Parathyroid adenoma (tissue), 2 donors: ENCODE results near the gene PML.

Experiments
- H2AFZ ChIP-seq: fragments of 300-600 bp; sonication (generic); one replicate; pipeline ENCODE4 v1.7.0; 2017; ENCODE audit warnings: antibody characterized with exemption, mild to moderate bottlenecking
- H3K27ac ChIP-seq: fragments of 300-600 bp; sonication (generic); one replicate; pipeline ENCODE4 v1.7.0; 2017
- H3K27me3 ChIP-seq: fragments of 300-600 bp; sonication (generic); one replicate; pipeline ENCODE4 v1.7.0; 2017; ENCODE audit warnings: low read length; ENCODE audit not compliant: control insufficient read depth, insufficient read depth
- H3K36me3 ChIP-seq: fragments of 300-600 bp; sonication (generic); one replicate; pipeline ENCODE4 v1.7.0; 2017; ENCODE audit warnings: low read length; ENCODE audit not compliant: control insufficient read depth, insufficient read depth
- H3K4me1 ChIP-seq: fragments of 300-600 bp; sonication (generic); one replicate; pipeline ENCODE4 v1.7.0; 2017; ENCODE audit warnings: control low read depth
- H3K4me2 ChIP-seq: fragments of 300-600 bp; sonication (generic); one replicate; pipeline ENCODE4 v1.7.0; 2017; ENCODE audit warnings: low read length
- H3K4me3 ChIP-seq: fragments of 300-600 bp; sonication (generic); one replicate; pipeline ENCODE4 v1.7.0; 2017; ENCODE audit warnings: low read depth, low read length
- H3K79me2 ChIP-seq: fragments of 300-600 bp; sonication (generic); one replicate; pipeline ENCODE4 v1.7.0; 2017; ENCODE audit warnings: control low read depth
- H3K9ac ChIP-seq: fragments of 300-600 bp; sonication (generic); one replicate; pipeline ENCODE4 v1.7.0; 2017; ENCODE audit warnings: mild to moderate bottlenecking
- H3K9me3 ChIP-seq: fragments of 300-600 bp; sonication (generic); one replicate; pipeline ENCODE4 v1.7.0; 2017; ENCODE audit warnings: low read length; ENCODE audit not compliant: control insufficient read depth
- TF ChIP-seq, protein P1 (sequence below): fragments of 300-600 bp; sonication (generic); IDR thresholded peaks from one replicate; pipeline ENCODE4 v1.7.0; 2017; ENCODE audit warnings: antibody characterized with exemption, mild to moderate bottlenecking
- donor health status: primary hyperparathyroidism.

PML gene

GRCh38 chr15:73947651-73948050 lies 46.9 kb upstream of the PML start:
- Histone ChIP-seq H3K9ac (no peak overlapping the region), H3K27ac (no peak overlapping the region), H2AFZ (no peak overlapping the region), H3K9me3 (no peaks in the 10 kb centered on the region), H3K36me3 (no peaks in the 10 kb centered on the region), H3K79me2 (no peaks in the 10 kb centered on the region), H3K4me2 (no peak overlapping the region), H3K4me1 (no peaks in the 10 kb centered on the region), H3K27me3 (no peaks in the 10 kb centered on the region), H3K4me3 (no peak overlapping the region)
- TF ChIP-seq, protein P1, sequence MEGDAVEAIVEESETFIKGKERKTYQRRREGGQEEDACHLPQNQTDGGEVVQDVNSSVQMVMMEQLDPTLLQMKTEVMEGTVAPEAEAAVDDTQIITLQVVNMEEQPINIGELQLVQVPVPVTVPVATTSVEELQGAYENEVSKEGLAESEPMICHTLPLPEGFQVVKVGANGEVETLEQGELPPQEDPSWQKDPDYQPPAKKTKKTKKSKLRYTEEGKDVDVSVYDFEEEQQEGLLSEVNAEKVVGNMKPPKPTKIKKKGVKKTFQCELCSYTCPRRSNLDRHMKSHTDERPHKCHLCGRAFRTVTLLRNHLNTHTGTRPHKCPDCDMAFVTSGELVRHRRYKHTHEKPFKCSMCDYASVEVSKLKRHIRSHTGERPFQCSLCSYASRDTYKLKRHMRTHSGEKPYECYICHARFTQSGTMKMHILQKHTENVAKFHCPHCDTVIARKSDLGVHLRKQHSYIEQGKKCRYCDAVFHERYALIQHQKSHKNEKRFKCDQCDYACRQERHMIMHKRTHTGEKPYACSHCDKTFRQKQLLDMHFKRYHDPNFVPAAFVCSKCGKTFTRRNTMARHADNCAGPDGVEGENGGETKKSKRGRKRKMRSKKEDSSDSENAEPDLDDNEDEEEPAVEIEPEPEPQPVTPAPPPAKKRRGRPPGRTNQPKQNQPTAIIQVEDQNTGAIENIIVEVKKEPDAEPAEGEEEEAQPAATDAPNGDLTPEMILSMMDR, result no peak

GRCh38 chr15:73948396-73948795 lies 46.1 kb upstream of the PML start:
- Histone ChIP-seq H2AFZ (no peak overlapping the region), H3K27me3 (no peaks in the 10 kb centered on the region), H3K4me3 (no peak overlapping the region), H3K9me3 (no peaks in the 10 kb centered on the region), H3K36me3 (no peaks in the 10 kb centered on the region), H3K9ac (no peak overlapping the region), H3K4me1 (no peaks in the 10 kb centered on the region), H3K79me2 (no peaks in the 10 kb centered on the region), H3K27ac (no peak overlapping the region), H3K4me2 (no peak overlapping the region)
- TF ChIP-seq, protein P1, result no peak

DNA sequence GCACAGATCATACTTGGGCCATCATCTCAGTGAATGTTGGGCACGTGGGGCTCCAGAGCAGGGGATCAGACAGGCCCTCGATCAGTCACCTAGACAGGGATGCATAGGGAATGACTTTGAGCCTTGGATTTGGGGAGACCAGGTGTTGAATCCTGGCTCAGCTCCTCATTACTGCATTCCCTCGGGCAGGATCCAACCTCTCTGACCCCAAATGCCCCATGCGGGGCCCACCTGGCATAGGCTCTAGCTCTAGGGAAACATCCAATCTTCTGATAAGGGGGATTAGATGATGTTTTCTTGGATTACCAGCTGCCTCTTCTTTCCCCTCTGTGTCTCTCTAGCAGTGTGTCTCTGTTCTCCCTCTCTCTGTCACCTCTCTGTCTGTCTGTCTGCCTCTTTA lies 45.5 kb upstream of the PML start:
- no peaks in the 10 kb centered on the region for H3K79me2 ChIP-seq
- H2AFZ ChIP-seq, result no peak overlapping the region
- no peaks in the 10 kb centered on the region for H3K9me3 ChIP-seq
- no peak overlapping the region for H3K9ac ChIP-seq
- H3K4me3 ChIP-seq, result no peak overlapping the region
- H3K36me3 ChIP-seq, result no peaks in the 10 kb centered on the region
- no peaks in the 10 kb centered on the region for H3K4me1 ChIP-seq
- no peak overlapping the region for H3K4me2 ChIP-seq
- no peak overlapping the region for H3K27ac ChIP-seq
- TF ChIP-seq, protein P1, result no peak
- H3K27me3 ChIP-seq, result no peaks in the 10 kb centered on the region

- Histone ChIP-seq H3K9me3 (no peaks in the 10 kb centered on the region), H3K27ac (no peak overlapping the region), H2AFZ (no peak overlapping the region), H3K4me3 (no peak overlapping the region), H3K27me3 (no peaks in the 10 kb centered on the region), H3K36me3 (no peaks in the 10 kb centered on the region), H3K9ac (no peak overlapping the region), H3K4me1 (no peaks in the 10 kb centered on the region), H3K4me2 (no peak overlapping the region), H3K79me2 (no peaks in the 10 kb centered on the region)
- TF ChIP-seq, protein P1, result no peak
Observed at GRCh38 chr15:73949496-73949895, 45.0 kb upstream of the PML start.

DNA sequence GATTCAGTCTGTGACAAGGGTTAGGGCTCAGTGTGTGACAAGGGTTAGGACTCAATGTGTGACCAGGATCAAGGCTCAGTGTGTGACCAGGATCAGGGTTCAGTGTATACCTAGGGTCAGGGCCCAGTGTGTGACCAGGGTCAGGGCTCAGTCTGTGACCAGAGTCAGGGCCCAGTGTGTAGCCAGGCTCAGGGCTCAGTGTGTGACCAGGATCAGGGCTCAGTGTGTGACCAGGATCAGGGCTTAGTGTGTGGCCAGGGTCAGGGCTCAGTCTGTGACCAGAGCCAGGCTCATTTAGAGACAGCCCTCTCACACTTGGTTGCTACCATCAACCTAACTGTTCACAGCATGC lies 44.1 kb upstream of the PML start:
- Histone ChIP-seq H3K4me3 (no peak overlapping the region), H3K36me3 (no peaks in the 10 kb centered on the region), H3K9ac (no peak overlapping the region), H2AFZ (no peak overlapping the region), H3K9me3 (no peaks in the 10 kb centered on the region), H3K4me2 (no peak overlapping the region), H3K27me3 (no peaks in the 10 kb centered on the region), H3K27ac (peak overlapping the region; percentile 78), H3K79me2 (no peaks in the 10 kb centered on the region), H3K4me1 (no peaks in the 10 kb centered on the region)
- TF ChIP-seq, protein P1, result no peak
